Activated CD8-positive, alpha-beta memory T cell treated with anti-CD3 and anti-CD28 coated beads, Interleukin-2, amount 50 U/mL, for 4 hours (primary cell): Measurements from ENCODE around the gene ANXA11.

Experiments used
- DNase-seq: peaks from one replicate; pipeline ENCODE4 v3.0.0-alpha.2; 2020

ANXA11 gene

GRCh38 chr10:80187465-80188409, 17.6 kb downstream of the ANXA11 start:
- DNase-seq, result peak; percentile 65

GRCh38 chr10:80187060-80187459, 18.3 kb downstream of the ANXA11 start:
- no peak for DNase-seq

GRCh38 chr10:80186364-80187012, 18.8 kb downstream of the ANXA11 start:
- DNase-seq, result no peak

GRCh38 chr10:80185578-80186299, 19.6 kb downstream of the ANXA11 start:
- no peak for DNase-seq

GRCh38 chr10:80184291-80184690, 21.0 kb downstream of the ANXA11 start:
- DNase-seq, result no peak

- no peak for DNase-seq
These were observed 21.9 kb downstream of the ANXA11 start for GRCh38 chr10:80183436-80183835.

GRCh38 chr10:80182986-80183385, 22.4 kb downstream of the ANXA11 start:
- DNase-seq, result no peak

- no peak for DNase-seq
These were observed 27.3 kb downstream of the ANXA11 start for GRCh38 chr10:80177781-80178636.

GRCh38 chr10:80176526-80176925, 28.8 kb downstream of the ANXA11 start:
- DNase-seq, result no peak

GRCh38 chr10:80174641-80175395, 30.5 kb downstream of the ANXA11 start:
- DNase-seq, result no peak

GRCh38 chr10:80173466-80173865, 31.9 kb downstream of the ANXA11 start:
- no peak for DNase-seq

GRCh38 chr10:80172896-80173295, 32.4 kb downstream of the ANXA11 start:
- DNase-seq, result no peak

GRCh38 chr10:80171248-80171660, 34.1 kb downstream of the ANXA11 start:
- DNase-seq, result no peak

- DNase-seq, result no peak
These were observed 34.7 kb downstream of the ANXA11 start for GRCh38 chr10:80170641-80171040.

- DNase-seq, result no peak
These were observed 35.3 kb downstream of the ANXA11 start for GRCh38 chr10:80170026-80170425.

- DNase-seq, result peak; percentile 35
These were observed 36.5 kb downstream of the ANXA11 start for GRCh38 chr10:80168679-80169380.

- DNase-seq, result no peak
These were observed 37.2 kb downstream of the ANXA11 start for GRCh38 chr10:80168162-80168511.

- DNase-seq, result no peak
These were observed 37.7 kb downstream of the ANXA11 start for GRCh38 chr10:80167471-80168161.

- no peak for DNase-seq
These were observed 38.5 kb downstream of the ANXA11 start for GRCh38 chr10:80166581-80167470.
